GM18511 (cell line): ENCODE results near the gene TPD52L2.
"Not testable (repeated sequence)": the region's sequence is repeated elsewhere in the genome, so short reads cannot be mapped to it uniquely, and the experiment has no call there.

Experiments
- ATAC-seq: cut with Tn5 transposase; IDR thresholded peaks from one replicate; pipeline ENCODE4 v1.9.1; 2021; ENCODE audit warnings: mild to moderate bottlenecking, moderate library complexity; ENCODE audit not compliant: unreplicated experiment

TPD52L2 gene

DNA sequence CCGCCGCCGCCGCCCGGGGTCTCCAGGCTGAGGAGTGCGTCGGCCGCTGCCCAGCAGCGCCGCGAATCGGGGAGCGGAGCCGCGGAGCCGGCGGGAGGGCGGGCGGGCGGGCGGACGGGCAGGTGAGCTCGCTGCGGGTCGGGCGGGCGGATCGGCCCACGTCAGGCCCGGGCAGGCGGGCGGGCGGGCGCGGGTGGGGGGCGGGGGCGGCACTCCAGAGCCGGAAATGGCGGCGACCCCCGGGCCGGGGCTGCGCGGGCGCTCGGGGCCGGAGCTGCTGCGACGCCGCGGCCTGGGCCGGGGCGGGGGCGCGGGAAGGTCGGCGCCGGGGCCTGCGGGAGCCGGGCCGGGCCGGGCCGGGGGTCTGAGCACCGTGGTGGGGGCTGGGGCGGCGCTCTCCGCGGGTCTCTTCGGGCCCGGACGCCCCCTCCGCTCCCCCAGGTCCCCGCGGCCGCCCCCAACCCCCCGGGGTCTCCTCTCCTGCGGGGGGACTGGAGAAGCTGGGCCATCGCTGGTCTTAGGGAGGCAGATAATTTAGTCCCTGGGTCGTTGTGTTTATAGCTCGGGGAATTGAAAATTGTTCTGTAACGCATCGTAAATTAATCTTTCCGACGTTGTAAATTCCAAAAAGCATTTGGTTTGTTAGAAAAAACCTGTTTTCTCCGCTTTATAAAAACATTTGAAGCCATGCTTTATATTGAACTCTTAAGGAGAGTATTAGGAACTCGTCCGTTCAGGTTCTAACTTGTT lies 30.3 kb downstream of the TPD52L2 start:
- ATAC-seq: peak; percentile 15

GRCh38 chr20:63895952-63896263 lies 30.8 kb downstream of the TPD52L2 start:
- ATAC-seq: no peak

- no peak for ATAC-seq
Measured at GRCh38 chr20:63896264-63897105, 31.4 kb downstream of the TPD52L2 start.

DNA sequence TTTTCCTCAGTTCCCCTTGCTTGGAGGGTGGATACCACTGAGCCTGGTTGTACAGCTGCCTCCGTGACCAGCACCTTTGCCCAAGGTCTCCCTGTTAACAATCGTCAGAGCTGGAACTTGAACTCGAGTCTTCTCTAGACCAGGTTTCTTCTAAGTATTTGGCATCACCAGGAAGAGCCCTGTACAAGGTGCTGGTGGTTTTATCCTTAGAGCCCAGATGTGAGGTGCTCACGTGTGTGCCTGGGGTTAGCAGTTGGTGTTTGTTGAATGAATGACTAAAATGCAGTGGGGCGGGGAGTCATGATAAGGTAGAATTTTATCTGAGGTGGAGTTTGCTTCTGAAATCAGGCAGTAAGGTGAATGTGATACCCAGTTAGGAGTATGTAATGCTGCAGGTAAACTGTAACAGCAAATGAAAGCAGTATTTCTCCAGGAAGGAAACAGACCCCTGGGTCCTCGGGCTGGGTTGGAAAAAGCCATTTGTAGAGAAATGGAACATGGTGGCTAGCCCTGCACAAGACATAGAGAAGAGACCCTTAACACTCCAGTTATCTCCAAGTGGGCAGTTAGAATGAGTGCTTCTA lies 33.0 kb downstream of the TPD52L2 start:
- ATAC-seq: no peak

DNA sequence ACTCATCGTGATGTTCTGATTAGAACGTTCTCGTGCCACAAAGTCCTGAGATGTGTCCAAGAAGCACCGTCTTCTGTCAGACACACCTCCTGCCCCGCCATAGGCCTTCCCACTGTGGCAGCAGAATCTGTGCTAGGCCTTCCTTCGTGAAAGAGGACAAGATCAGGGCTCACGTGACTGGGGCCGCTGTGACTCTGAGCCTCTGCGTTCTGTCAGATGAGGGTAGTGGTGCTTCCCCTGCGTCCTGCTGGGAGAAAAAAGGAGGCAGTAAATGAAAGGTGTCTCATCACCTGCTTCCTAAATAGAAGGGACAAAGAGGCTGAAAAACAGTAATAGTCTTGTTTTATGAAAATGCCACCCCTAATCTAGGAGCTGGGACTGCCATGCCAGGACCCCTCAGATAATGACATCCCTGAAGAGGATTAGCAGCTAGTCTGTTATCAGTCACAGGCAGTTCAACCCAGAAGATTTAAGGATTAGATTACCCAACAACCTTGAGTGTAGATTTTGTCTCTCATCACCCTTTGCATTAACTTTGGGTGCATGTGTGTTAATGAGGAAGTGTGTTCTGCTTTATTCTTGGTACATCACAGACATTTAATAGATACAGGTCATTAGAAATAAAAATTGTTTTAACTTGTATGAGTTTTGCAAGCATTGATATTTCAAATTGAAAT lies 34.0 kb downstream of the TPD52L2 start:
- ATAC-seq: no peak

- ATAC-seq: no peak
Measured at GRCh38 chr20:63900413-63900812, 35.3 kb downstream of the TPD52L2 start.

DNA sequence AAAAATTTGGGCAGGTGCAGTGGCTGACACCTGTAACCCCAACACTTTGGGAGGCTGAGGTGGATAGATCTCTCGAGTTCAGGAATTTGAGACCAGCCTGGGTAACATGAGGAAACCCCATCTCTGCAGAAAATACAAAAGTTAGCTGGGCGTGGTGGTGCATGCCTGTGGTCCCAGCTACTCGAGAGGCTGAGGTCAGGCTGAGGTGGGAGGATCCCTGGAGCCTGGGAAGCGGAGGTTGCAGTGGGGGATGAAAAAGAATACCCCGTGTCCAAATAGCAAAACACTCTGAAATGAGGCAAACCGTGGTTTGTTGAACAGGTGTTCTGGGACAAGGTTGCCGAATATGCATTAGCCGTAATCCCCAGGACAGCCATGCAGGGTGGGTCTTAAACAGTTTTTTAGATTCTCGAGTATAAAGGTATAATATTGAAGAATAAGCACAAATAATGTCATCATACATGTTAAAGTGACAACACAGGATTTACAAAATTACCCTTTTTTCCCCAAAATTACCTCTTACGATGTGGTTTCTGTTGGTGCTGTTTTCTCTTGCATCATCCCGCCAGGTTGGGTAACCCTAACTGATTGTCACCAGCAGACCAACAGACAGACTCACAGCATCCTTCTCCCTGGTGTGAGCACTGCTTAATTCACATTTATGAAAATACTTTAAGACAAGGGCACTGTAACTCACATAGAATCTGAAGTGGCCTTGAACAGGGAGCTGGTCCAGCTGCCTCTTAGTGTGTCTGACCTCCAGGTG lies 38.9 kb downstream of the TPD52L2 start:
- ATAC-seq: no peak

DNA sequence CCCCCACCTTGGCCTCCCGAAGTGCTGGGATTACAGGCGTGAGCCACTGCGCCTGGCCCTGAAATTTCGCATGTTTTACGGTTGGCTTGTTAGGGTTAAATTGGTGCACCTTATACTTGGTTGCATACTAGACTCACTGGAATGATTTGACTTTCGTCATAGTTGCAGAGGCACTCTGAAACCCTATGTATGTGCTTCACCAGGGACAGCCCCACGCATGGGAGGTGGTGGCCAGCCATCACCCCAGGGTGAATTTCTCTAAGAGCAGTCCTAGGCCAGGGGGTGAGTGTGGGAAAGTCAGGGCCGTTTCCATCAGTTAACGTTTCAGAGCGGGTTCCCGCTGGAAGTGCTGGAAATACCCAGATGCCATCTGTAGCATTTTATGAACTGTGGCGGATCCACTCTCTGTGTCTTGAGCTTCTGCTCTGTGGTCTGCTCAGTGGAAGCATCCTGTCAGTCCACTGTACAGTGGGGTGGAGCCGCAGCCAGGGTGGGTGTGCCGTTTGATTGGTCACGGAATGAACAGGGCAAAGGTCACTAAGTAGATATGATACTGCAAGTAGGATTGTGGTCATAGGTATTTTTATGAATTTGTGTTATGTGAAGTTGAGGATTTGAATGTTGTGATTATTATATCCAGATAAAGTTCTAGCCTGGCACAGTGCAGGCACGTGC lies 43.1 kb downstream of the TPD52L2 start:
- no peak for ATAC-seq

DNA sequence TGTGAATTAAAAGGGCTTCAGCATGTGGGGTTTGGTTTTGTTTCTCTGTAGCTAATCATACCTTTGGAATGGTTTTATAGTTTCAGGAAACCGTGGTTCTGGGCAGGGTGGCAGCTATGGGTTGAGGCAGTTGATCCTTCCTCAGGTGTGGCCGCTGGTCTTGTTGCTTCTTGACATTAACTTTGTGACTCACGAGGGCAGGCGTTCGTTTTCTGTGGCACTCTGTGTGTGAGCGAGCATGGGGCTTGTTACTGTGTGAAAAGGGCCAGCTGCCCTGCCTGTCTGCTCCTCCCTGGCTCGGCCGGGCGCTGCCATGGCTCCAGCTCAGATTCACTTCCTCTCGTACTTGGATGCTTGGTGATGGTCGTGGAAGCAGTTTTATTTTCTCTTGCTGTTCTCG lies 46.1 kb downstream of the TPD52L2 start:
- ATAC-seq: no peak

GRCh38 chr20:63913768-63914167 lies 48.7 kb downstream of the TPD52L2 start:
- no peak for ATAC-seq

GRCh38 chr20:63915471-63915870 lies 50.4 kb downstream of the TPD52L2 start:
- ATAC-seq: no peak

- not testable (repeated sequence) for ATAC-seq
Measured at GRCh38 chr20:63916371-63916939, 51.4 kb downstream of the TPD52L2 start.

- no peak for ATAC-seq
Measured at GRCh38 chr20:63917811-63918210, 52.7 kb downstream of the TPD52L2 start.

DNA sequence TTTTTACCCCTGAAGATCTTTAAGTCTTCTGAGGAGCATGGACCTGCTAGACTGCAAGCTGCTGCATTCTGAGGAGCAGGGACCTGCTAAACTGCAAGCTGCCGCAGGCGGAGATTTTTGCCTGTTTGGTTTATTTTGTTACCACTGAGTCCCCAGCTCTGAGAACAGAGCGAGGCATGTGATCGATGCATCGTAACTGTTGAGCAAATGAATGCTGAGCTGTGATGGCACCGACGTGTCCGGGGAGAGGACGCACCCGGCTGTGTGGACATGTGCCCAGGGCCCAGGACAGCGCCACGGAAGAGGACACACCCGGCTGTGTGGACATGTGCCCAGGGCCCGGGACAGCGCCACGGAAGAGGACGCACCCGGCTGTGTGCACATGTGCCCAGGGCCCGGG lies 54.1 kb downstream of the TPD52L2 start:
- no peak for ATAC-seq

DNA sequence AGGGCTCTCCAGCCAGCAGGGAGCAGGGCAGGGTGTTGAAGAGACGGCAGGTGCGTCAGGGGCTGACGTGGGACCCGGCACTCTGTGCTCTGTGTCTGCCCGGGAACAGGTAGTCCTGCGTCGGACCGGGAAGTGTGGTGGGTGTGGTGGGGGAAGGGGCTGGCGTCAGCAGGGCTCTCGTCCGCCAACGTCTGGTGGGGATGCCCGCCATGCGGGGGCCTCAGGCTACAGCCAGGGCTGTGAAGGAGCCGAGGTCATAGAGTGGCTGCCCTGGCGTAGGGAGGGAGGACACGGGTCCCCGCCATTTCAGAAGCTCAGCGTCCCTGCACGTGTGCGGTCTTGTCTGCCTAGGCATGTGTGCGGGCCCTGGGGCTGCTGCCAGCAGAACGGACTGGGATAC lies 55.2 kb downstream of the TPD52L2 start:
- no peak for ATAC-seq

DNA sequence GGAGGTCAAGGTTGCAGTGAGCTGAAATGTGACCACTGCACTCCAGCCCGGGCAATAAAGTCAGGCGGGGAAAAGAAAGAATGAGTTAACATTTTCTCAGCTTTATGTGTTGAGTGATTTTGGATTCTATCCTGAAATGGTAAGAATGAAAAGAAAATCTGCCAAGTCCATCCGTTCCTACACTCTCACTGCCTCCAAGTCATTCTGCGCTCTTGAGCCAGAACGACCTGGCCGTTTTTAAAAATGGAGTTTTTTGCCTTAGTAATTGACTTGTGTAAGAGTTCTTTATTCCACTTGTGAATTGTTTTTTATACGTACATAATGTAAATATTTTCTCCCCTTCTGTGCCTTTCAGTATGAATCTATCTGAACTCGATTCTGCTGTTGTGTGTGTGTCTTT lies 58.6 kb downstream of the TPD52L2 start:
- no peak for ATAC-seq

GRCh38 chr20:63924241-63924640 lies 59.2 kb downstream of the TPD52L2 start:
- no peak for ATAC-seq

GRCh38 chr20:63926298-63926697 lies 61.2 kb downstream of the TPD52L2 start:
- ATAC-seq: no peak

DNA sequence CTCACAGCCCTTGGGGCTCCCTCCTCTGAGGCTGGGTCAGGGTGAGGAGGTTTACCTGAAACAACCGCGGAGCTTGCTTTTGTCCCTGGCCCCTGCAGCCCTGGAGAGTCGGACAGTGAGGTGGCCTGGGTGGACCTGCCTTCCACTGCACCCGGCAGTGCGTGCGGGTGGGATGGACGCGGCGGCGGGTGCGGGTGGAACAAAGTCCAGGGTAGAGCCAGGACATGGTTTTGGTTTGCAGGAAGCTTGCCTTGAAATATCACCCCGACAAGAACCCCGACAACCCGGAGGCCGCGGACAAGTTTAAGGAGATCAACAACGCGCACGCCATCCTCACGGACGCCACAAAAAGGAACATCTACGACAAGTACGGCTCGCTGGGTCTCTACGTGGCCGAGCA lies 64.0 kb downstream of the TPD52L2 start:
- ATAC-seq: no peak

DNA sequence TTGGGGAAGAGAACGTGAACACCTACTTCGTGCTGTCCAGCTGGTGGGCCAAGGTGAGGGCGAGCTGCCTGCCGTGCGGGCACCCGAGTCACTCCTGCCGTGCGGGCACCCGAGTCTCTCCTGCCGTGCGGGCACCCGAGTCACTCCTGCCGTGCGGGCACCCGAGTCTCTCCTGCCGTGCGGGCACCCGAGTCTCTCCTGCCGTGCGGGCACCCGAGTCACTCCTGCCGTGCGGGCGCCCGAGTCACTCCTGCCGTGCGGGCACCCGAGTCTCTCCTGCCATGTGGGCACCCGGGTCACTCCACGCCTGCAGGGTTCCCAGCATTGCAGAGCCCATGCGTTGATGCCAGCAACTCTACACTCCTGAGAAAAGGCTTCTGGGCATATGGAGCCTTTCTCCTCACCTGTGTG lies 64.4 kb downstream of the TPD52L2 start:
- ATAC-seq: not testable (repeated sequence)
